Activated T-cell treated with anti-CD3 and anti-CD28 coated beads, Interleukin-2, amount 50 U/mL, for 24 hours (primary cell): ENCODE results near the gene TDRD1.

ENCODE experiments used
- DNase-seq: peaks from one replicate; pipeline ENCODE4 v3.0.0-alpha.2; 2020
- H3K27ac Mint-ChIP-seq: 2 replicates; pipeline ENCODE4 v1.8.0; 2020; ENCODE audit warnings: mild to moderate bottlenecking, mixed read lengths
- H3K27me3 Mint-ChIP-seq: 2 replicates; pipeline ENCODE4 v1.8.0; 2020; ENCODE audit warnings: mixed read lengths
- H3K36me3 Mint-ChIP-seq: 2 replicates; pipeline ENCODE4 v1.8.0; 2020; ENCODE audit warnings: low read depth, mixed read lengths
- H3K4me1 Mint-ChIP-seq: 2 replicates; pipeline ENCODE4 v1.8.0; 2020; ENCODE audit warnings: low read depth, mixed read lengths
- H3K4me3 Mint-ChIP-seq: 2 replicates; pipeline ENCODE4 v1.8.0; 2020; ENCODE audit warnings: mild to moderate bottlenecking, moderate library complexity, mixed read lengths
- H3K9me3 Mint-ChIP-seq: 2 replicates; pipeline ENCODE4 v1.8.0; 2020; ENCODE audit warnings: mixed read lengths

TDRD1 gene

GRCh38 chr10:114255227-114255626 lies 76.1 kb downstream of the TDRD1 start:
- Mint-ChIP-seq H3K36me3 (no peaks in the 10 kb centered on the region), H3K4me1 (peaks cover 6% of the 10 kb centered on the region), H3K9me3 (no peaks in the 10 kb centered on the region), H3K27me3 (peaks cover 12% of the 10 kb centered on the region), H3K4me3 (no peak overlapping the region), H3K27ac (no peak overlapping the region)
- no peak for DNase-seq

- Mint-ChIP-seq H3K4me3 (no peak overlapping the region), H3K27ac (no peak overlapping the region), H3K36me3 (no peaks in the 10 kb centered on the region), H3K4me1 (peaks cover 8% of the 10 kb centered on the region), H3K9me3 (no peaks in the 10 kb centered on the region), H3K27me3 (peaks cover 12% of the 10 kb centered on the region)
- DNase-seq, result no peak
These were observed 77.0 kb downstream of the TDRD1 start for GRCh38 chr10:114256008-114256765.

- Mint-ChIP-seq H3K4me3 (no peak overlapping the region), H3K27ac (no peak overlapping the region), H3K36me3 (no peaks in the 10 kb centered on the region), H3K9me3 (no peaks in the 10 kb centered on the region), H3K4me1 (peaks cover 10% of the 10 kb centered on the region), H3K27me3 (peaks cover 12% of the 10 kb centered on the region)
- DNase-seq, result no peak
These were observed 77.7 kb downstream of the TDRD1 start for GRCh38 chr10:114256822-114257221.

- no peak overlapping the region for H3K27ac Mint-ChIP-seq
- H3K36me3 Mint-ChIP-seq, result no peaks in the 10 kb centered on the region
- H3K4me1 Mint-ChIP-seq, result peaks cover 10% of the 10 kb centered on the region
- no peak for DNase-seq
- H3K4me3 Mint-ChIP-seq, result no peak overlapping the region
- H3K9me3 Mint-ChIP-seq, result no peaks in the 10 kb centered on the region
- peaks cover 12% of the 10 kb centered on the region for H3K27me3 Mint-ChIP-seq
These were observed 78.3 kb downstream of the TDRD1 start for GRCh38 chr10:114257498-114257897.

- Mint-ChIP-seq H3K27me3 (peaks cover 11% of the 10 kb centered on the region), H3K4me1 (peaks cover 10% of the 10 kb centered on the region), H3K27ac (no peak overlapping the region), H3K9me3 (no peaks in the 10 kb centered on the region), H3K4me3 (no peak overlapping the region), H3K36me3 (no peaks in the 10 kb centered on the region)
- DNase-seq, result no peak
These were observed 79.2 kb downstream of the TDRD1 start for GRCh38 chr10:114258274-114258840.

- Mint-ChIP-seq H3K27ac (no peak overlapping the region), H3K27me3 (peaks cover 4% of the 10 kb centered on the region), H3K9me3 (no peaks in the 10 kb centered on the region), H3K36me3 (no peaks in the 10 kb centered on the region), H3K4me3 (no peak overlapping the region), H3K4me1 (peaks cover 10% of the 10 kb centered on the region)
- no peak for DNase-seq
These were observed 80.7 kb downstream of the TDRD1 start for GRCh38 chr10:114259824-114260223.

GRCh38 chr10:114260366-114260765 lies 81.2 kb downstream of the TDRD1 start:
- Mint-ChIP-seq H3K36me3 (no peaks in the 10 kb centered on the region), H3K27ac (no peak overlapping the region), H3K27me3 (no peaks in the 10 kb centered on the region), H3K4me3 (no peak overlapping the region), H3K4me1 (peaks cover 10% of the 10 kb centered on the region), H3K9me3 (no peaks in the 10 kb centered on the region)
- DNase-seq, result no peak

- no peaks in the 10 kb centered on the region for H3K9me3 Mint-ChIP-seq
- DNase-seq, result no peak
- H3K27me3 Mint-ChIP-seq, result no peaks in the 10 kb centered on the region
- peaks cover 10% of the 10 kb centered on the region for H3K4me1 Mint-ChIP-seq
- H3K27ac Mint-ChIP-seq, result no peak overlapping the region
- no peak overlapping the region for H3K4me3 Mint-ChIP-seq
- no peaks in the 10 kb centered on the region for H3K36me3 Mint-ChIP-seq
These were observed 81.9 kb downstream of the TDRD1 start for GRCh38 chr10:114261076-114261475.

- Mint-ChIP-seq H3K4me1 (peaks cover 10% of the 10 kb centered on the region), H3K27me3 (no peaks in the 10 kb centered on the region), H3K27ac (no peak overlapping the region), H3K9me3 (no peaks in the 10 kb centered on the region), H3K36me3 (no peaks in the 10 kb centered on the region), H3K4me3 (no peak overlapping the region)
- DNase-seq, result no peak
These were observed 83.3 kb downstream of the TDRD1 start for GRCh38 chr10:114262496-114262895.

- Mint-ChIP-seq H3K36me3 (no peaks in the 10 kb centered on the region), H3K27me3 (no peaks in the 10 kb centered on the region), H3K27ac (no peak overlapping the region), H3K4me1 (peaks cover 4% of the 10 kb centered on the region), H3K9me3 (no peaks in the 10 kb centered on the region), H3K4me3 (no peak overlapping the region)
- DNase-seq, result no peak
These were observed 86.4 kb downstream of the TDRD1 start for GRCh38 chr10:114265392-114266053.

- Mint-ChIP-seq H3K9me3 (no peaks in the 10 kb centered on the region), H3K4me1 (no peaks in the 10 kb centered on the region), H3K36me3 (no peaks in the 10 kb centered on the region), H3K27ac (no peak overlapping the region), H3K4me3 (no peak overlapping the region), H3K27me3 (peaks cover 3% of the 10 kb centered on the region)
- DNase-seq, result no peak
These were observed 87.4 kb downstream of the TDRD1 start for GRCh38 chr10:114266521-114266920.

- DNase-seq, result no peak
- peaks cover 10% of the 10 kb centered on the region for H3K27me3 Mint-ChIP-seq
These were observed 92.1 kb downstream of the TDRD1 start for GRCh38 chr10:114271075-114271778.

GRCh38 chr10:114271779-114272167 lies 92.6 kb downstream of the TDRD1 start:
- H3K27me3 Mint-ChIP-seq, result peaks cover 10% of the 10 kb centered on the region
- H3K36me3 Mint-ChIP-seq, result no peaks in the 10 kb centered on the region
- no peaks in the 10 kb centered on the region for H3K4me1 Mint-ChIP-seq
- no peak overlapping the region for H3K4me3 Mint-ChIP-seq
- H3K27ac Mint-ChIP-seq, result no peak overlapping the region
- no peak for DNase-seq
- H3K9me3 Mint-ChIP-seq, result no peaks in the 10 kb centered on the region

More at GRCh38 chr10:114271075-114271778, 92.1 kb downstream of the TDRD1 start:
- no peaks in the 10 kb centered on the region for H3K9me3 Mint-ChIP-seq
- H3K27ac Mint-ChIP-seq, result no peak overlapping the region
- H3K4me3 Mint-ChIP-seq, result no peak overlapping the region
- no peaks in the 10 kb centered on the region for H3K4me1 Mint-ChIP-seq
- H3K36me3 Mint-ChIP-seq, result no peaks in the 10 kb centered on the region

- no peak overlapping the region for H3K27ac Mint-ChIP-seq
- no peaks in the 10 kb centered on the region for H3K4me1 Mint-ChIP-seq
- no peak overlapping the region for H3K4me3 Mint-ChIP-seq
- H3K36me3 Mint-ChIP-seq, result no peaks in the 10 kb centered on the region
- no peak for DNase-seq
- no peaks in the 10 kb centered on the region for H3K9me3 Mint-ChIP-seq
- peaks cover 14% of the 10 kb centered on the region for H3K27me3 Mint-ChIP-seq
These were observed 93.5 kb downstream of the TDRD1 start for GRCh38 chr10:114272696-114273095.
